HG03571 (cell line): Measurements from ENCODE around the gene NUP98.

Source experiments
- ATAC-seq: cut with Tn5 transposase; IDR thresholded peaks from one replicate; pipeline ENCODE4 v1.9.1; 2021; ENCODE audit not compliant: unreplicated experiment

The NUP98 gene

DNA sequence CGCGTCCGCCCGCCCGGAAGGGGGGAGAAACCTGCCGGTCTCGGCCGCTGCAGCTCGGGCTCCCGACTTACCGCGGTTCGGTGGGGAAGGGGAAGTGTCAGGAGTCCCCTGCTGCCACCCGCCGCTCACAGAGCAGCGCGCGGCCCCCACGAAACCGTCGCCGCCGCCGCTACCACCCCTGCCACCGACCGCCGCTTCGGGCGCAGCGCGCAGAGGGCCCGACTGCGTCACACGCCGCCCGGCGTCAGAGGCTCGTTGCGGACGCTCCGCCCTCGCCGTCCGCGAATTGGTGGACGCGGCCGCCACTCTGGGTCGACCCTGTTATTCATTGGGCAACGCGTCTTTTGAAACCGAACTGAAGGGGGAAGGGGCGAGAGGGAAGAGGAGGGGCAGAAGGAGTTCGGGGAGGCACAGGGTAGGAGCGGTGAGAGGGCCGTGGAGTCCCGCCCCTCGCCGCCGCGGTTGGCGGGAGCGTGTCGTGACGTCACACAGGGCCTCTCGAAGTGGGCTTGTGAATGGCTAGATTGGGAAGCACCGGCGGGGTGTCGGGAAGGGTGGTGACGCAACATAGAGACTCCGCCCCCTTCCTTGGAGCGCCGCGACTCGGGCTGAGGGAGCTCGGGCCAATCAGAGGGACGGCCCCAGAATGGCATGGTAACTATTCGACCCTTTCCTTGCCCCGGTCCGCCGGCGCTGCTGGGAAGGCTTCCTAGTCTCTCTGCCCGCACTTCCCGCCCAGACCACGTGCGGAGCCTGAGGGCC lies at the start of gene NUP98:
Gene NUP98 (minus strand): TSS at position 226 of the 762 bp plus-strand sequence. CDS start 15,437 bp downstream, outside the sequence.
- peak; percentile 92 for ATAC-seq

DNA sequence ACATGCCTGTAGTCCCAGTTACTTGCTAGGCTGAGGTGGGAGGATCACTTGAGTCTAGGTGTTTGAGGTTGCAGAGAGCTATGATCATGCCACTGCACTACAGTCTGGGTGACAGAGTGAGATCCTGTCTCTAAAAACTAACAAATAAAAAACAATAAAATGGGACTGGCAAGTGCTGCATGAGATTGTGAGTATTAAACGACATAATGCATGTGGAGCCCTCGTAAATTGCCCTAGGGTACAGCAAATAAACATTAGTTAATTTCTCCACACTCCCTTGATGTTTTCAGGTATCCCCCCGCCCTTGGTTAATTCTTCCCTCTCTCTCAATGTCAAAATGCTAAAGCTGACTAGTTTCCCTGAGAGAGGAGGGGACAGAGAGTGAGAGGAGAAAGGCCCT lies 48.3 kb upstream of the NUP98 start:
- ATAC-seq, result no peak

DNA sequence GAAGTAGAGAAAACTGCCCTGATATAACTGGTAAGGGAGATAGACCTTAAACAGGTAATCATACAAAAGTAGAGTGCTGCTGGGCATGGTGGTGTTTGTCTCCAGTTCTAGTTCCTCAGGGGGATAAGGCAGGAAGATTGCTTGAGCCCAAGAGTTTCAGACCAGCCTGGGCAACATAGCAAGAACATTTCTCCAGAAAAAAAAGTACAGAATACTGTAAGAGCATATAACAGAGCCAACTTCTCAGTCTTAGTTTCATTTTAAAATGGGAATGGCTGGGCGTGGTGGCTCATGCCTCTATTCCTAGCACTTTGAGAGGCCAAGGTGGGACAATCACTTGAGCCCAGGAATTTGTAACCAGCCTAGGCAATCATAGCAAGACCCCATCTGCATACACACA lies 47.9 kb upstream of the NUP98 start:
- no peak for ATAC-seq

DNA sequence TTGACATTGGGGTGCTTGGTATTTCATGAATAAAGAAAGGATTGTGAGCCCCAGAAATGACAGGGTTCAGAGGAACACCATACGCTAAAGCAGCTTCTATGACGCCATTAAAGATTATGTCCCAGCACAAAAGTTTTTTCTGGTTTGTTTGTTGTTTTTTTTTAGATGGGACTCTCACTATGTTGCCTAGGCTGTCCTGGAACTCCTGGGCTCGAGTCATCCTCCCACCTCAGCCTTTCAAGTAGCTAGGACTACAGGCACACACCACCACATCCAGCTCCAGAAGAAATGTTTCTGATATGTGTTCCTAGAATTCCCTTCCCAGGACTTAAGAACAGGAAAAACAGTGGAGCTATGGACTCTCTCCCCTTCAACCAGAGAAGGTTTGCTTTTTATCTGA lies 46.0 kb upstream of the NUP98 start:
- ATAC-seq, result no peak

DNA sequence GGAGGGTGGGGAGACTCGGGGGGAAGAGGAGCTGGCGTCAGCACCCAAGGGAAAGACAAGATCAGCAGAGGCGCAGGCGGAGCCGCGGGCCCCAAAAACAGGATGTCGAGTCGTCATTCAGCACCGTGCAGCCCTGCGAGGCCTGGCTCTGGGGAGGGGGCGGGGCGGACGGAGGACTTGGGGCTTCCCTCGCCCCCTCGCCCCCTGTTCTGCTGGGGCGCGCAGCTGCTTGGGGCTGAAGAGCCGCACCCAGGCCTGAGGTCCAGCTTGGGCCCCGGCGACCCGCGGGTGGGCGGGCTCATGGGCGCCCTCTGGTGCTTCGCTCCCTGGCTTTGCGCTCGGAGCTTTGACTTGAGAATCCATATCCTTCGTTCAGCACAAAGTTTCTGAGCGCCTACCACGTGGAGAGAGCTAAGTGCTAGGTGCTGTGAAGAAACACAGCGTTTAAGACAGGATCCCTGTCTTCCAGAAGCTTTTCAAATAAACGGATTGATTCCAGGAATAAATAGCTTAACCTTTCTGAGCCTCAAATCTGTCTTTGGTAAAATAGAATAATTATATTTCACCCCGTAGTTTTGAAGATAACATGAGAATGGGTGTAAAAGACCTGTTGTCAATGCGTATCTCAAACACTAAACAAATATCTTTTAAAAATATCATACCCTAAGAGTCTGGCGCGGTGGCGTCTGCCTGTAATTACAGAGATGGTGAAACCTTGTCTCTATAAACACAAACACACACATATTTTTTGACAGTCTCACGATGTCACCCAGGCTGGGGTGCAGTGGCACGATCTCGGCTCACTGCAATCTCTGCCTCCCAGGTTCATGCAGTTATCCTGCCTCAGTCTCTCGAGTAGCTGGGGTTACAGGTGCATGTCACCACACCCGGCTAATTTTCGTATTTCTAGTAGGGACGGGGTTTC lies 44.3 kb upstream of the NUP98 start:
- ATAC-seq, result peak; percentile 43

DNA sequence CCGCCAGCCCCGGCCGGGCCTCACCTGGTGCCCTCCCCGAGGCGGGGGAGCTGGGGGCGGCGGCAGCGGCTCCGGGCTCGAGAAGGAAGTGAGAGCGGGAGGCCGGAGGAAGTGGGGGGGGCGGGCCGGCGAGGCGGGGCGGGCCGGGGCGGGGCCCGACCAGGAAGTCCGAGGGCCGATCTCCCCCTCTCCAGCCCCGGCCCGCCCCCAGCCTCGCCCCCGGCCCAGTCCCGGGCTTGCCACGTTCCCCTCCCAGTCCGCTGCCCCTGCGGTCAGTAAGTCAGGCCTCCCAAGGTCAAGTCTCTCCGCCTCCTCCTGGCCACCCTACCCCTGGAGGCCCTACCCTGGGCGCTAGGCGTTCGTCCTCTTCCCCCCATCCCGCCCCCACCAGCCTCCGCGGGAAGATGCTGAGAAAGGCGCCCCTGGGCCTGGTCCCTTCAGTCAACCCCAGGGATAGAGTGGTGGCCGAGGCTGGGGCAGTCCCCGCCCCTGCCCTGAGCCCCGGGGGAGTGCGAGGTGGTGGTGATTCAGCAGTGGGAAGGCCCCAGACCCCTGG lies 43.6 kb upstream of the NUP98 start, which contains the start of gene RHOG:
Gene RHOG (minus strand): TSS at position 90 of the 556 bp plus-strand sequence. CDS start 12,821 bp downstream, outside the sequence.
- peak; percentile 43 for ATAC-seq

DNA sequence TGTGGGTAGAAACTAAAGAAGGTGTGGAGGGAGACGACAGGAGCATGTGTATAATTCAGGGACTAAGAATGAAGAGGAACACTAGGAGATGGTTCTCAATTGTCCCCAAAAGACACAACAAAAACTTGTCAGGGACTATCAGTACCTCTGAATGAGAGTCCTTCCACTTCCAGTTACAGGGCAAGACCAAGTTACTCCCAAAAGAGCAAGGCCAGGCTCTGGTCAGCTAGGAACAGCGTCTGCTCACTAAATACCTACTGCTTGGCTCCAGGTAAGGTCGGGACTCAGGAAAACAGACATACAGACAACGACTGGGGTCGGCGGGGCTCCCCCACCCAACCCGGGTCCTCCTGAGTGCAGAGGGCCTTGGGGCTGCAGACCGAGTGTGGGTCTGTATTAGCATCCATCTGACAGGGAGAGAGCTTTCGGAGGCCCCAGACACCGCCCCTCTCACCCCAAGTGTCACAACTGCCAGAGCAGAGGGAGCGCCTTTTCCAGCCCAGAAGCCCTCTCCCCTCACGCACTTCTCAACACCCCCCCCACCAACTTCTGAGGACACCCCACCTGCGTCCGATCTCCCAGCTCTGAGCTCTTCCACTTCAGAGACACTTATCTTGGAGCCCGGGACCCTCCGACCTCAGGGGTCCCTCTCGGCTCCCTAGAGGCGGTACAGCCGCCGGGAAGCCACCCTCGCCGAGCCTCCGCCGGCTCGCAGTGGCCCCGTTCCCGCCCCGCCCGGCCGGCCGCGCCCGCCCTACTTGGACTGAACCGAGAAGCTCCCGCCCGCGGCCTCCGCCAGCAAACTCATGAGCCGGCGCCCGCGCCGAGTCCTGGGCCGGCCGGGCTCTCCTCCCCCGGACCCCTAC lies 42.9 kb upstream of the NUP98 start:
- ATAC-seq, result no peak

DNA sequence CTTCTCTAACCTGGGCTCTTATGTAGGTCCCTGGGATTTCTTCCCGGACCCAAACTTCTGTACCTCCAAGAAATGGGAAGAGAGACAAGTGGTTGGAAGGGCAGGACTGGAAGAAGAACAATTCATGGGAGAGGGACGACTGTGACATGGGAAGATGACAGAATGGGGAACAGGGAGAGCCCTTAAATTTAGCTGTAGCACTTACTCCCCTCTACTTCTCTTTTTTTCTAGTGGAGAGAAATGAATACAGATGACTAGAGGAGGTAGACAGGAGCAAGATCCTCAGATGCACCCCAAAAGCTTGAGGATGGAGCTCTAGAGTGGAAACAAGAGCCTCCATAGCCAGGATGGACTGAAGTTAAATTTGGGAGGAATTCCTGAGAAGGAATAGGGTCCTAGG lies 41.1 kb upstream of the NUP98 start:
- no peak for ATAC-seq

DNA sequence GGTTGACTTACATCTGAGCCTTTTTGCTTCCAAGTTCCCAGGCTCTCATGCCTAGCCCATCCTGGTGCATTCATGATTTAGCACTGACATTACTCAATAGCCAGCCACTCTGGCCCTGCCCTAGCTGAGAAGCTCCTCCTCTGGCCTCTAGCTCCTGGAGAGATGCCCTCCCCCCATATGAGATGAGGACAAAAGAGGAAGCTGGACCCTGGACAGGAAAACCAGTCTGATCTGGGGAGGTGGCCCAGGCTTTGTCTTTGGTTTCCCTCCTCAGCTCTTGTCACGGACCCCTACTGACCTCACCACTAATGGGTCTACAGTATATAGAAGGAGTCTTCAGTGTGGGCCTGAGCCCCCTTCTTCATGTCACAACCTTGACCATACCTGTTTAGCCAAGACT lies 40.4 kb upstream of the NUP98 start:
- ATAC-seq, result no peak

DNA sequence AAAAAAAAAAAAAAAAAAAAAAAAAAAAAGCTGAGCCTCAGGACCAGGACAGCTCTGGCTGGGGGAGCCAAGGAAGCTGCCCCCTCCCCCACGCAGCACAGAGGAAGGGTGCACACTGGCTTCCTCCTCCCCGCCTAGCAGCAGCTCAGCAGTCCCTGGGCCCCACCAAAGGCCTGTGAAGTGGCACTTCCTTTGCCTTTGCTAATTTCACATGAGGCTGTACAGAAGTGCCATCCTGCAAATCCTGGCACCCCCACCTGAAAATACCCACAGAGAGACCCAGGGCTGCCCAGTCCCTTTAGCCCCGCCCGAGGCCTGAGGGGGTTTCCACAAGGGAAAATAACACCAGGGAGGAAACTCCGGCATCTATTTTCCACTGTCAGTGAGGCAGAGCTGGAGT lies 39.5 kb upstream of the NUP98 start:
- ATAC-seq, result no peak

DNA sequence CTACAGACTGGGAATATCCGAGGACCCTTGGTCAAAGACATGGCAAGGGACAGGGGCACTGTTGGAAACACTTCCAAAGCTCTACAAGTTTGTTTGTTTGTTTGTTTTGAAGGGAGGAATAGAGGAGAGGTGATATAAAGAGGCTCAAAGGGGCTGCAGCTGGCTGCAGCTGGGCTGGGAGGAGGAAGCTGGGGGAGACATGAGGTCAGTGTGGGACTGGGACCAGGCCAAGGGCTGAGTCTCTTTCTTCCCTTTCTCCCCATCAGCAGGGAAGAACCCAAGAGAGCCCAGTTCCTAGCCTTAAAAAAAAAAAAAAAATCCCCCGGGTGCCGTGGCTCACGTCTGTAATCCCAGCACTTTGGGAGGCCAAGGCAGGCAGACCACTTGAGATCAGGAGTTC lies 38.4 kb upstream of the NUP98 start:
- no peak for ATAC-seq

DNA sequence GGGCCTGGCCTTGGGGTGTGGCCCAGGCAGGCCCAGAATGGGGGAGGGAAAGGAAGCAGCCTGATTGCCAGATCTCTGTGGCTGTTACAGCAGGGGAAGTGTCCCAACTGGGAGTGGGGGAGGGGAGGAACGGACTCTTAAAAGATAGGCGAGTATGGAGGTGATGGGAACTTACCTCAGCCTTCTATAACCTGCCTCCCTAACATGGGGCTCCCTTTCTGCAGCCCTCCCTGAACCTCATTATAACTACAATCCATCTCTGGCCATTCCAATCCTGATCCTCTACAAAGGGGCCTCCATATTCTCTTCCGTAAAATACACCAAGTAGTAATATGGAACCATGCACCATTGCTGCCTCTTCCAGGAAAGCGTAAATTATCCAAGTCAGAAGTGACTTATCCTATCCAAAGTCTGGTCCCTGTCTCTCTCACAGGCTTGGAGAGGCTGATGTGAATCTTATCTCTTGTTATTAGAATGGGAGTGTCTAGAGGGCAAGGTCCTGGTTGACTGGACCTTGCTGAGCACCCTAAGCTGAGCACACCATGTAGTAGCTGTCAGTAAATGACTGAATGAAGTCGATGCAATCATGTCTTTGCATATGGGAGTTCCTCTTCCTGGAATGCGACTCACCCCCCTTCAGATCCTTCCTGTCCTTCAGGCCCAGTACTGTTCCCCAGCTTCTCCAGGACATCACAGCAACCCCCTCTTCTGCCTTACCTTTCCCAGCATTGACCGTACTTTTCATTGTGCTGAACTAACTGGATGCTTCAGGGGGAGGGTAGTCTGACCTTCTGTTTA lies 37.5 kb upstream of the NUP98 start:
- no peak for ATAC-seq

DNA sequence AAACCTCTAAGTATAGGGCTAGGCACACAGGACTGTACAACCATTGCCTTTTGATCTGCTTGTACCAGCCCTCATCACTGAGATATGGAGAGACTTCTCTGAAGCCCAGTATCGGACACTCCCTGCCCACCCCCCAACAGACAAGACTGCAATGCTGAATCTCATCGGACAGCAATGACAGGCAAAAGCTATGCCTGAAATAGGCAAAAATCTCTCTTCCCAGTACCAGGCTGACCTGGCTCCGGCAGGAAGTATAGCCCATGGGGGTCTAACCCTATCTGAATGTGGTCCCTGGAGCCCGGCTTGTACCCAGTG lies 37.0 kb upstream of the NUP98 start:
- no peak for ATAC-seq

DNA sequence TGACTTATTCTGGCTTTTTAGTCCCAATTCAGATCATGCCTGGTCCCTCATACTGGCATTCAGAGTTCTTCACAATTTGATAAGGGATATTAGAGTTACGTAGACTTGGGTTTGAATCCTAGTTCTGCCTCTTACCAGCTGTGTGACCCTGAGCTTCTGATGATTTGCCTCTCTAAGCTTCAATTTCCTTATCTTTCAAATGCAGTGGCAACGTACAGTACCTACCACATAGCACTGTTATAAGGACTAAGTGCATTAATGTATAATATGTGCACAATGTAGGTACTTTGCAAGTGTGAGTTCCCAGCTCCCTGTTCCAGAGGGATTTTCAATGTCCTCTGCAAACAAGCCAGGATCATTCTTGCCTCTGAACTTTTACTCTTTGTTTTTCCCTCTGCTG lies 36.1 kb upstream of the NUP98 start:
- ATAC-seq, result no peak

DNA sequence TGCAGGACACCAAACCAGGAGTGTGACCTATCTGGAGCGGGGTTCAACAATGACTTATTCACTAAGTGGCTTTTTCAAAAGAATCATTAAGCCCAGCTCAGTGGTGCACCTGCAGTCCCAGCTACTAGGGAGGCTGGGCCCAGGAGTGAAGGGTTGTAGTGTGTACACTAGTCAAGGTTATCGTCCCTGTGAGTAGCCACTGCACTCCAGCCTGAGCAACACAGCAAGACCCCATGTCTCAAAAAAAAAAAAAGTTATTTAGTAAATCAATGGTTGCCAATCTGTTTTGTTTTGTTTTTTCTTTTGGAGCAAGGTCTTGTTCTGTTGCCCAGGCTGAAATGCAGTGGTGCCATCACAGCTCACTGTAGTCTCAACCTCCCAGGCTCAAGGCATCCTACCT lies 35.5 kb upstream of the NUP98 start:
- no peak for ATAC-seq

DNA sequence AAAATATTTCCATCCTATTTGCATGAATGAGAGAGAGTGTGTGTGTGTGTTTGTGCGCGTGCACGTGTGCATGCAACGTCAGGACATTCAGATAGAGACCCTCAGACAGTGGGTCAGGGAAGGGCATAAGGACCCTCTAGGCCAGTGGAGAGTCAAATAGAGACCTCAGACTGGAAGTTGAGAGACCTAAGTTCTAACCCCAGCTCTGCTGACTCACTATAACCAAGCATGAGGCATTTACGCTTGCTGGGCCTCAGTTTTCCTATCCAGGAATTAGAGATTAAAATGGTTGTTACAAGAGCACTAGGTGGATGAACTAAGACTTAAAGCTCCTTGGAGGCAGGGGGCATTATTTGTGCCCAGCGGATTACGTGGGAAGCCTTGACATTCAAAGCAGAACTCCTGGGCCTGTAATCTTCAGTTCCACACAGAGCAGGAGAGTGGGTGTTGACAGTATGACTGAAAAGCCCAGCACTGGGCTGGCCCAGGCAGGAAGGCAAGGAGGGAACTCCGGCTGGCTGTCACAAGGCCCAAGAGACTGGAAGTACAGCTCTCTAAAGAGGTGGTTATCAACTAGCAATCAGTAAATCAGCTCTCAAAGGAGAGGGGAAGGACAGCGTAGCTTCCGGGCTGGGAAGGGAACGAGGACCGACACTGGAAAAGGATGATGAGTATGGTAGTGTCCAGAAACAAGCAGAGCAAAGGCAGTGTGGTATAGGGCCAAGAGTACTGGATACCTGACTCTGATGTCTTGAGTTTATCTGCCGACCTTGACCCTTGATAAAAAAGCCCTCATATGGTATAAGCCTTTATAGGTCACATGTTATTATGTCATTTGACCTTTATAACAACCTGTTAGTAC lies 34.3 kb upstream of the NUP98 start:
- no peak for ATAC-seq

DNA sequence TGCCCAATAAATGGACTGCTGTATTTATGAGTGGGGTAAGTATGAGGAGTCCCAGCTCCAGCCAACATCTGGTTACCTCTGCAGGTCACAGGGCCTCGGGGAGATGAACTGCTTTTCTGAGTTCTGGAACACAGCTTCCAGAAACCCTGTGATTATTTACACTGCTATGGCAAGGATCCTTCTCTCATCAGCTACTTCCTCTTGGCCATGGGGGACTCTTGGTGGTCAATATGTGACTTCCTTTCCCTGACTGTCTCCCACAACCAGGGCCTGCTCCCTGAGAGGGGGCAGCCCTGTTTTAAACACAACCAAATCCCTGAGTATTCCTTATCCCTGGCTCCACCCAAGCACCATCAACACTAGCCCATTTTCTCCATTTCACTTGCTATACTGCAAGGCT lies 33.4 kb upstream of the NUP98 start:
- no peak for ATAC-seq

DNA sequence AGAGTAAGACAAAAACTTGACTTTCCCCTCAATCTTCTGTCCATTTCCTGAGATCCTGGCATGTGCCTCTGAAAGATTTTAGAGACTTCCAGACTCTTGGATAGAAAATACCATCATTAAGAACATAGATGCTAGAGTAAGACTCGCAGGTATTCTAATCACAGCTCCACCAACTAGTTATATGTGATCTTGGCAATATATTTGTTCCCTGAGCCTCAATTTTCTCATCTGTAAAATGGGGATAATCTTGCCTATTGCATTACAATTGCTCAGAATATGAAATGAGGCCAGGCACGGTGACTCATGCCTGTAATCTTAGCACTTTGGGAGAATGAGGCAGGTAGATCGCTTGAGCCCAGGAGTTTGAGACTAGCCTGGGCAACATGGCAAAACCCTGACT lies 32.7 kb upstream of the NUP98 start:
- ATAC-seq, result no peak
